ENCODE results near the gene SORL1. TPM values are rescaled to one million over a fixed set of nuclear protein-coding genes. Genes with fewer than 3 reads are reported as not detected.

The SORL1 gene
- total and polyA plus RNA-seq, 2 of the 8 experiments (the other 6 are each of a cell fraction or from before 2014, with no cell fraction given): 38.1 to 65.5 TPM

GRCh38 chr11:121654843-121655536 is 202.9 kb downstream of the SORL1 start:
- Histone ChIP-seq H4K5ac (ENCODE audit: insufficient read length, low read depth, low read length) (peak overlapping the region; percentile 35), H3K79me2 (ENCODE audit: control insufficient read depth in 1 of 2, insufficient read depth in 2 of 2, low read length in 2 of 2) (no peaks in the 10 kb centered on the region), H3K27ac (ENCODE audit: low read depth, low read length) (no peak overlapping the region), H3K9me3 (ENCODE audit: insufficient read depth in 2 of 2, low read depth in 1 of 2, low read length in 1 of 2) (peaks cover 10 to 13% of the 10 kb centered on the region in 2 experiments; a peak in 3 of 4 replicates), H3K27me3 (replicated peaks in 1 of 4; ENCODE audit: control insufficient read depth in 3 of 4, extremely low read depth in 1 of 4, insufficient read depth in 3 of 4, low read length in 3 of 4) (no peaks in the 10 kb centered on the region), H2AFZ (ENCODE audit: low read length) (peak overlapping the region; percentile 97), H3K79me1 (ENCODE audit: low read depth, low read length) (no peaks in the 10 kb centered on the region), H2BK12ac (ENCODE audit: low read depth, low read length) (peak overlapping the region; percentile 91; the same call in 1 of the 2 replicates), H3K4ac (replicated peaks; ENCODE audit: insufficient read length, low read depth, low read length) (no peak overlapping the region), H2AK5ac (ENCODE audit: low read depth, low read length) (no peak overlapping the region), H3K4me2 (ENCODE audit: insufficient read depth in 1 of 2, low read depth in 2 of 2, low read length in 2 of 2) (peak overlapping the region; percentile 42 to 77), H2BK15ac (ENCODE audit: low read length) (peak overlapping the region; percentile 97; the same call in 1 of the 2 replicates), H2BK20ac (ENCODE audit: low read length) (peak overlapping the region; percentile 87; the same call in 1 of the 2 replicates), H3K14ac (ENCODE audit: insufficient read length) (no peak overlapping the region), H3K23me2 (ENCODE audit: low read depth, low read length) (peaks cover 7% of the 10 kb centered on the region; the same call in 1 of the 2 replicates), H4K20me1 (replicated peaks in 1 of 2; ENCODE audit: control insufficient read depth in 1 of 2, insufficient read depth in 2 of 2, low read length in 2 of 2) (no peaks in the 10 kb centered on the region), H3K4me1 (replicated peaks in 1 of 4; ENCODE audit: control insufficient read depth in 3 of 4, insufficient read depth in 4 of 4, low read length in 3 of 4) (peaks cover 7 to 13% (median 11%) of the 10 kb centered on the region in 4 experiments), H3K4me3 (ENCODE audit: extremely low read depth in 1 of 4, insufficient read depth in 2 of 4, low read depth in 3 of 4, low read length in 4 of 4) (peak overlapping the region; percentile 19 to 60 (median 34); a peak in 7 of 8 replicates), H2BK5ac (ENCODE audit: low read depth, low read length) (peak overlapping the region; percentile 64), H4K8ac (ENCODE audit: extremely low read depth, insufficient read depth, low read length) (no peak overlapping the region), H3K9ac (replicated peaks in 1 of 4; ENCODE audit: extremely low read depth in 1 of 4, low read depth in 3 of 4, low read length in 3 of 4) (peak overlapping the region in 3 of 4 experiments; percentile 39 to 44 (median 43); a peak in 4 of 7 replicates), H2BK120ac (replicated peaks; ENCODE audit: low read depth, low read length) (peak overlapping the region; percentile 34), H3K36me3 (ENCODE audit: control insufficient read depth in 2 of 4, insufficient read depth in 4 of 4, low read length in 3 of 4) (no peaks in the 10 kb centered on the region), H3K18ac (ENCODE audit: extremely low read depth, low read length) (peak overlapping the region; percentile 83), H4K91ac (replicated peaks; ENCODE audit: insufficient read length, low read length) (no peak overlapping the region), H3K56ac (replicated peaks; ENCODE audit: insufficient read length, low read depth, low read length) (no peak overlapping the region), H3K23ac (ENCODE audit: insufficient read length) (no peak overlapping the region)
- FAIRE-seq (peak; percentile 52), DNase-seq (ENCODE audit: low read depth in 1 of 2, low spot score in 2 of 2) (peak; percentile 50 to 88)
- WGBS, 2 experiments (ENCODE audit: extremely low coverage in 1 of 2, insufficient coverage in 1 of 2, insufficient read length in 1 of 2, insufficient replicate concordance in 2 of 2, low coverage in 1 of 2, low lambda C conversion rate in 2 of 2, missing lambda C conversion rate in 1 of 2): 50% methylated on average over 16 of the region's 16 CpGs; no CpG with 5 or more reads in 1 of the 2 experiments
- ChIA-PET POLR2A (ENCODE audit: partially characterized antibody) (interaction anchor here (0.6 to 1.7 kb wide), 8 partner anchors 11 to 677 kb away, joined by 3 to 7 read pairs (median 3); no protein-coding TSS in a partner anchor), CTCF (ENCODE audit: partially characterized antibody) (interaction anchor here (0.5 to 7.5 kb wide), 102 partner anchors 9 to 925 kb away, joined by 3 to 75 read pairs (median 4); partner anchors contain the start of gene BLID)
- no peak for TF ChIP-seq TCF12 (IDR thresholded peaks at IDR 0.05; ENCODE audit: low read depth, low read length)
- no peak for TF ChIP-seq MAFK (IDR thresholded peaks at IDR 0.05; ENCODE audit: low read depth, low read length)
- TF ChIP-seq RAD21 (IDR thresholded peaks at IDR 0.05 in 1 of 2, conservative IDR thresholded peaks at IDR 0.05 in 1 of 2; ENCODE audit: low read depth in 2 of 2, low read length in 2 of 2): no peak
- TF ChIP-seq CREB1 (IDR thresholded peaks at IDR 0.05): no peak
- TF ChIP-seq PHF8 (conservative IDR thresholded peaks at IDR 0.05; ENCODE audit: low read depth, low read length): no peak
- no peak for TF ChIP-seq CTCF (IDR thresholded peaks at IDR 0.05; ENCODE audit: control extremely low read depth in 1 of 3, insufficient read depth in 1 of 3, low read depth in 1 of 3, low read length in 3 of 3)
- no peak for TF ChIP-seq HDAC2 (IDR thresholded peaks at IDR 0.05; ENCODE audit: borderline replicate concordance in 1 of 2, low read depth in 2 of 2, low read length in 2 of 2)

All from H1 (cell line).